ENCODE measurements around the gene CAPN10.
"Not testable (repeated sequence)": the region's sequence is repeated elsewhere in the genome, so short reads cannot be mapped to it uniquely, and the experiment has no call there.

Gene CAPN10, protein sequence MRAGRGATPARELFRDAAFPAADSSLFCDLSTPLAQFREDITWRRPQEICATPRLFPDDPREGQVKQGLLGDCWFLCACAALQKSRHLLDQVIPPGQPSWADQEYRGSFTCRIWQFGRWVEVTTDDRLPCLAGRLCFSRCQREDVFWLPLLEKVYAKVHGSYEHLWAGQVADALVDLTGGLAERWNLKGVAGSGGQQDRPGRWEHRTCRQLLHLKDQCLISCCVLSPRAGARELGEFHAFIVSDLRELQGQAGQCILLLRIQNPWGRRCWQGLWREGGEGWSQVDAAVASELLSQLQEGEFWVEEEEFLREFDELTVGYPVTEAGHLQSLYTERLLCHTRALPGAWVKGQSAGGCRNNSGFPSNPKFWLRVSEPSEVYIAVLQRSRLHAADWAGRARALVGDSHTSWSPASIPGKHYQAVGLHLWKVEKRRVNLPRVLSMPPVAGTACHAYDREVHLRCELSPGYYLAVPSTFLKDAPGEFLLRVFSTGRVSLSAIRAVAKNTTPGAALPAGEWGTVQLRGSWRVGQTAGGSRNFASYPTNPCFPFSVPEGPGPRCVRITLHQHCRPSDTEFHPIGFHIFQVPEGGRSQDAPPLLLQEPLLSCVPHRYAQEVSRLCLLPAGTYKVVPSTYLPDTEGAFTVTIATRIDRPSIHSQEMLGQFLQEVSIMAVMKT

DNA sequence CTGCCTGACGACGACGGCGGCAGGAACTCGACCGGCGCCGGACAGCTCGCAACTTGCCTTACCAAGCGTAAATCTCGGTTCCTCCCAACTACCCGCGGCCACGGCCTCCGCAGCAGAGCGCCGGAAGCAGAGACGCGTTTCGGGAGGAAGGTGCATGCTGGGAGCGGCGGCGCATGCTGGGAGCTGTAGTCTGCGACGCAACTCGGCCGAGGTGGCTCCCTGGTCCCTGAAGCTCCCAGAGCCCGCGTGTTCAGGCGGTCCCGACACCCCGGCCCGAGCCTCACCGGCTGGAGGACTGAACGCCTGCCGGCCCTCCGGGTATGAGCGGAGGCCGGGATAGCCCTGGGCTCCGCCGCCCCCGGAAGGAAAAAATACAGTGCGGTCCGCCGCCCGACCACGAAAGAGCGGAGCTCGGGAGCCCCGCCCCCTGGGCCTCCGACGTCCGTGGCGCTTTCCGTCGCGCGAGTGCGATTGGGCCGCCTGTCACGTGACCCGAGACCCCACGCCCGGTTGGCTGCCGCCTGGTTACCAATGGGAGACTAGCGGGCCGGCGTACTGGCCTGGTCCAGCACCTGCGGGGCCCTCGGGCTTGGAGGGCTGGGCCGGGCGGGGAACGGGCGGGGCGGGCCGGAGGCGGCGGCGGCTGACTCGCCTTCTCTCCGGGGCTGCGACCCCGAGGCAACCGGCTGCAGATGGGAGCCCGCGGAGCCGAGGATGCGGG lies at the start of gene CAPN10:
TSS of gene CAPN10 (plus strand) at position 537 of the 721 bp plus-strand sequence. CDS start at position 715, 178 bp downstream.
- peak; percentile 93 for DNase-seq (ENCODE audit: low read depth)

DNA sequence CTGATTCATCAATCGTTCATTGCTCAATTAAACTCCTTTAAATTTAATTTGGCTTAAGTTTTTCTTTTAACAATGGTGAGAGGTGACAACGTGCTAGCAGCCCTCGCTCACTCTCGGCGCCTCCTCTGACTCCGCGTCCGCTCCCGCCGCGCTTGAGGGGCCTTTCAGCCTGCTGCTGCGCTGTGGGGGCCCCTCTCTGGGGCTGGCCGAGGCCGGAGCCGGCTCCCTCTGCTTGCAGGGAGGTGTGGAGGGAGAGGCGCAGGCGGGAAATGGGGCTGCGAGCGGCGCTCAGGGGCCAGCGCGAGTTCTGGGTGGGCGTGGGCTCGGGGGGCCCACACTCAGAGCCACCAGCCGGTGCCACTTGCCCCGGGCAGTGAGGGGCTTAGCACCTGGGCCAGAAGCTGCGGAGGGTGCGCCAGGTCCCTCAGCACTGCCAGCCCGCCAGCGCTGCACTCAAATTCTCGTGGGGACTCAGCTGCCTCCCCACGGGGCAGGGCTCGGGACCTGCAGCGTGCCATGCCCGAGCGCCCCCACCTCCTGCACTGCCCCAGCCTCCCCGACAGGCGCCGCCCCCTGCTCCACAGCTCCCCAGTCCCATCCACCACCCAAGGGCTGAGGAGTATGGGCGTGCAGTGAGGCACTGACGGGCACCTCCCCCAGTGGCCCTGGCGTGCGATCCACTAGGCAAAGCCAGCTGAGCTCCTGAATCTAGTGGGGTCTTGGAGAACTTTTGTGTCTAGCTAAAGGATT lies 48.3 kb upstream of the CAPN10 start:
- no peak for DNase-seq (ENCODE audit: low read depth)

DNA sequence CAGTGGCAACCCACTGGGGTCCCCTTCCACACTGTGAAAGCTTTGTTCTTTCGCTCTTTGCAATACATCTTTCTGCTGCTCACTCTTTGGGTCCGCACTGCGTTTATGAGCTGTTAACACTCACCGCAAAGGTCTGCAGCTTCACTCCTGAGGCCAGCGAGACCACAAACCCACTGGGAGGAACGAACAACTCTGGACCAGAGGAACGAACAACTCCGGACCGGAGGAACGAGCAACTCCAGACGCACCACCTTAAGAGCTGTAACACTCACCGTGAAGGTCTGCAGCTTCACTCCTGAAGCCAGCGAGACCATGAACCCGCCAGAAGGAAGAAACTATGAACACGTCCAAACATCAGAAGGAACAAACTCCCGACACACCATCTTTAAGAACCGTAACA lies 47.4 kb upstream of the CAPN10 start:
- DNase-seq (ENCODE audit: low read depth), result not testable (repeated sequence)

GRCh38 chr2:240539906-240540305 lies 46.6 kb upstream of the CAPN10 start:
- DNase-seq (ENCODE audit: low read depth), result no peak

GRCh38 chr2:240551288-240551687 lies 35.2 kb upstream of the CAPN10 start:
- no peak for DNase-seq (ENCODE audit: low read depth)

DNA sequence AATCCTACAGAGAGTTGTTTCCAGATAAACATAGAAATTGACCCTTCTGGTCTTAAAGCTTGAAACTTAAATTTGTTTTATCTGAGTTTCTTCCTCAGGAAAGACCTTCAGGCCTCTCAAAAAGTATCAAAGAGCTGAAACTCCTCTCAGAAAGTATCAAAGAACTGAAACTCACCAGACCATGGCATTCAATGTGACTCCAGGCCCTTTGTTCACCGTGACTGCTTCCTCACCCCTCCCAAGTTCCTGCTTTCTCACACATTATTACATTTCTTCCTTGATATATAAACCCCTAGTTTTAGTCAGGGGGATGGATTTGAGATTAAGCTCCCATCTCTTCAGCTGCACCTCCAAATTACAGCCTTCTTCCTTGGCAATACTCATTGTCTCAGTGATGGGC lies 34.7 kb upstream of the CAPN10 start:
- DNase-seq (ENCODE audit: low read depth), result no peak

DNA sequence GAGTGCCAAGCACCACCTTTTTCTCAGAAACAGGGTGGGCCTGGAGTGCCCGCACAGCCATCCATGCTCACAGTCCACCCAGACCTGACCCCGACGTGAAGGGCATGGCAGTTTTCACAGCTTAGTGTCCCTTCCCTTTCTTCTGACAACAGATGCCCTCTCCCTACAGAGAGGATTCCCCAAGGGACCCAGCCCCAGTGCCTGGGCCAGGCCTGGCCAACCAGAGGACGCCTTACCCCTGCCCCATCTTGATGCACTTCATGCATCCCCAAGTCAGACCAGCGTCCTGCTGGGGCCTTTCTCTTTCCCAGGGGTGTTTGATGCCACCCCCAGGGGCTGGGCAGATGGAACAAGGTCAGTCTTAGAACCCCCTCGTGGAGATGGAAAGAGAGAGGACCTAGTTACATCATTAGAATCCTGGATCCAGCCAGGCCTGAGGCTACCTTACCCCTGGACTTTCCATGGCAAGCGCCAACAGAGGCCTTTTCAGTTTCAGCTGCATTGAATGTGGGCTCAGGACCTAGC lies 32.5 kb upstream of the CAPN10 start:
- DNase-seq (ENCODE audit: low read depth), result no peak

DNA sequence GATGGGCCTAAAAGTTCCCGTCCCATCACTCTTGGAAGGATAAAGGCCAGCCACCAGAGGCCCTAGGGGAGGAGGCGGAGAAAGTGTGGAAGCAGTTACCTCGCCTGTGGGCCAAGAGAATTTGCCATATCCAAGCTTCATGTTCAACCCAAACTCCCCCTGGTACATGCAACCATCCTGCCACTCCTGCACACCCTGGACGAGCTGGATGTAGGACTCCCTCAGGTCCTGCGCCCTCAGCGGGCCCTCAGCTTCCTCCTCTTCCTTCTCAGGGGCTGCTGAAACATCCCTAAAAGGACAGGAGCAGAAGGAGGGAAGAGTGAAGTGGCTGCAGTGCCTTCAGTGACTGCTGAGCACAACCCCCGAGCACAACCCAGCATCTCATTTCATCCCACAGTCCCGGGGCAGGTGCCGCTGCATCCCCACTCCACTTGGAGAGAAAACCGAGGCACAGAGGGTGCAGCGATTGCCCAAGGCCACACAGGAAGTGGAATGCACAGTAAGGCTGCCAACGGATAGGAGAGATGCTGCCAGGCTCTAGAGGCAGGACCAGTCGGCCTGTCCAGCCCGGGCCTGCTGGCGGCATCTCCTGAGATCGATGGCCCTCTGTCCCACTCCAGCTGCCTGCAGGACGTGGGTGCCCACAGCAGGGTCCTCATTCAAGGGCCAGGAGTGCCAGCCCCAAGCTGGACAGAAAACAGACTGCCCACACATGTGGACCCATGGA lies 31.6 kb upstream of the CAPN10 start:
- no peak for DNase-seq (ENCODE audit: low read depth)

DNA sequence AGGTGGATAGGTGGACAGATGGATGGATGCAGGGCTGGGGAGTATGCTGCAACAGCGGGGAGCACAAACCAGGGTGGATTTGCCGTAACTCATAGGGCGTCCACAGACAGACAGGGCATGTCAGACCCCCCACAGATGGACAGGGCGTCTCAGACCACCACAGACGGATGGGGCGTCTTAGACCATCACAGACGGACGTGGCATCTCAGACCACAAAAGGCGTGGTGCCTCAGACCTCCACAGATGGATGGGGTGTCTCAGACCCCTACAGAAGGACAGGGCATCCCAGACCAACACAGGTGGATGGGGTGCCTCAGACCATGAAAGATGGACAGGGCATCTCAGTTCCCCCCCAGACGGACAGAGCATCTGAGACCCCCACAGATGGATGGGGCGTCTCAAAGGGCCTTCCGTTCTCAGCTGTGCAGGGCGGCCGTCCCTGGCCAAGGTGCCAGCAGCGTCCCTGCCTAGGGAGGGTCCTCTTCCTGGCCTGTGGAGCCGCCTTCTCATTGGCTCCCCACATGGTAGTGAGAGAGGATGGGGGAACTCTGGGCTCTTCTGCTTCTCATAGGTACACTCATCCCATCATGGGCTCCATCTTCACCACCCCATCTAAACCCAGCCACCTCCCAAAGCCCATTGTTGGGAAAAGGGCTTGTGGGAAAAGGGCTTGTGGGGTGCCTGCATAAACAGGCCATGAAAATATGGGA lies 30.8 kb upstream of the CAPN10 start:
- DNase-seq (ENCODE audit: low read depth), result no peak

- peak; percentile 38 for DNase-seq (ENCODE audit: low read depth)
Observed at GRCh38 chr2:240556553-240557100, 29.9 kb upstream of the CAPN10 start.

DNA sequence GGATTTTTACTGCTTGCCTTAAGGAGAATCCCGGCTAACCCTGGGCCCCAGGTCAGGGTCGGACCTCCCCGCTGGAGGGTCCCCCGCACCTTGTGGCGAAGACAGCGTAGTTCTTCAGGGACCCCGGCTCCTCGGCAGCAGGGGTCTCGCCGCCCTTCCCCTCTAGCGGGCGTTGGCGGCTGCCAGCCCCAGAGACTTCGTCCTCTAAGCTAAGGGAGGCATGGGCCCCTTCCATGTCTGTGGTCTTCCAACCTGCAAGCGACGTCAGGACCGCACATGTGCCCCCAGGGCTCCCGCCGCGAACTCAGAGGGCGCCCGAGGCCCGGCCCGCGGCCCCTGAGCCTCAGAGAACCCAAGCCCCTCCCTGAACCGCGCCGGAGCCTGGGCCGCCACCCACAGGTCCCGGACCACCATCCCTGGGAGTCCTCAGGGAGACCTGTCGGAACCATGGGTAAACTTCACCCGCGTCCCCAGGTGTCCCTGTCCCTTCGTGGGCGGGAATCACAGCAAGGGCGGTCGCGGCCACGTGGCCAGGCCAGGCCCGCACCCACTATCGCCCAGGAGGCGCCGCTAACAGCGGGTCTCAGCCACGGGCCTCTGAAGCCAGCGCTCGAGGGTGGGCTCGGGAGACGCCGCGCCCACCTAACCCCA lies 29.3 kb upstream of the CAPN10 start:
- no peak for DNase-seq (ENCODE audit: low read depth)

DNA sequence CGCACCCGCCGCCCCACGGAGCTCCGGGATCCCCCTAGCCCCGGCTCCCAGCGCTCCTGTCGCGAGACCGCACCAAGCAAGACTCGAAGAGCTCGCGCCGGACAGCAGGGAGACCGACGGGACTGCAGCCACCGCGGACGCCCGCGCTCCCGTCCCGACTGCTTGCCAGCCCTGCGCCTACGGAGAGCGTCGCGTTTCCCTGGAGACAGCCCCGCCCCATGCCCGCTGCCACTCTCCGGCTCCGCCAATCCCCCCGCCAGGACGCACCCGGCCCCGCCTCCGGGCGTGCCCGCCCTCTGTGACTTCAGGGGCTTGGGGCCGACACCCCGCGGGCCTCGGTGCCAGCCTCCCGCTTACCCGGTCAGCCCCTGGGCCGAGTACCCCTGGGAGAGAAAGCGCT lies 28.7 kb upstream of the CAPN10 start, which contains the start of gene ANKMY1:
TSS of gene ANKMY1 (minus strand) at position 181 of the 400 bp plus-strand sequence. CDS start 653 bp downstream, outside the sequence.
- DNase-seq (ENCODE audit: low read depth), result peak; percentile 75

DNA sequence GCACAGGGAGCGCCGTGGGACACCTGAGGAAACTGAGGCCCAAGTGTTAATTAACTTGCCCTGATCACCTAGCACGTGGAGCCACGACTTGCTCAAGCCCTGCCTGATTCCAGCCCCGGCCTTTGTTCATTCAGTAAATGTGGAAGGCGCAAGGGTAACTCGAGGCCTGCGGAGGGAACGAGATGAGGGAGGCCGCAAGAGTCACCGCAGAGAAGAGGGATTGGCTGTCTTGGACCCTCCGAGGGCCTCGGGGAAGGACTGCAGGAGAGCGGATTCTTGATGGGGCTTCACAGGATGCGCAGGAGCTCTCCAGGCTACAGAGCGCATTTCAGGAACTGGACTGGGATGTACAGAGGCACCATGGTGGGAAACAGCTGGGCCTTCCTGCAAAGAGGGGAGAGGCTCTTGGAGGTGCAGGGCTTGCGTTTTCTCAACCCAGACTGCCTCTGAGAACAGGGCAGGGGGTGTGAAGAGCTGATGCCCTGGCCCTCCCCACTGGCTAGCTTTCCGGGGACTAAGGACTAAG lies 28.2 kb upstream of the CAPN10 start:
- no peak for DNase-seq (ENCODE audit: low read depth)

DNA sequence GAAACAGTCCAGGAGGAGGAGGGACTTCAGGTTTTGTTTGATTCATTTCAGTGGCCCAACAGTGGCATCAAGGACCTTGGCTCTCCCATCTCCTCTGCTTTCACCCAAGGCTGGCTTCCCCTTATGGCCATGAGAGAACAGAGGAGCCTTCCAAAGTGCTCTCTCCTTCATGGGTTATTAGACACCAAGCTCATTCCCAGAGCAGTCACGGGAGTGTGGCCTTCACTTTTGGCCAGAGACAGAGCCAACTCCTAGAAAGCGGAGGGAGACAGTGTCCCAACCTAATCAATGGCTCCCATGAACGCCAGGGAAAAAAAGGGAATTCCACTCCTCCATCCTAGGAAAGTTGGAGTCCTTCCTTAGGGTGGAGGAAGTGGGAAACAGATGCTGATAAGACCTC lies 27.2 kb upstream of the CAPN10 start:
- DNase-seq (ENCODE audit: low read depth), result no peak

GRCh38 chr2:240560084-240560479 lies 26.5 kb upstream of the CAPN10 start, which contains the start of gene DUSP28:
Gene DUSP28, plus strand, starts transcription at chr2:240560357. Its CDS starts 328 bp downstream, at chr2:240560685.
- DNase-seq (ENCODE audit: low read depth), result peak; percentile 87

DNA sequence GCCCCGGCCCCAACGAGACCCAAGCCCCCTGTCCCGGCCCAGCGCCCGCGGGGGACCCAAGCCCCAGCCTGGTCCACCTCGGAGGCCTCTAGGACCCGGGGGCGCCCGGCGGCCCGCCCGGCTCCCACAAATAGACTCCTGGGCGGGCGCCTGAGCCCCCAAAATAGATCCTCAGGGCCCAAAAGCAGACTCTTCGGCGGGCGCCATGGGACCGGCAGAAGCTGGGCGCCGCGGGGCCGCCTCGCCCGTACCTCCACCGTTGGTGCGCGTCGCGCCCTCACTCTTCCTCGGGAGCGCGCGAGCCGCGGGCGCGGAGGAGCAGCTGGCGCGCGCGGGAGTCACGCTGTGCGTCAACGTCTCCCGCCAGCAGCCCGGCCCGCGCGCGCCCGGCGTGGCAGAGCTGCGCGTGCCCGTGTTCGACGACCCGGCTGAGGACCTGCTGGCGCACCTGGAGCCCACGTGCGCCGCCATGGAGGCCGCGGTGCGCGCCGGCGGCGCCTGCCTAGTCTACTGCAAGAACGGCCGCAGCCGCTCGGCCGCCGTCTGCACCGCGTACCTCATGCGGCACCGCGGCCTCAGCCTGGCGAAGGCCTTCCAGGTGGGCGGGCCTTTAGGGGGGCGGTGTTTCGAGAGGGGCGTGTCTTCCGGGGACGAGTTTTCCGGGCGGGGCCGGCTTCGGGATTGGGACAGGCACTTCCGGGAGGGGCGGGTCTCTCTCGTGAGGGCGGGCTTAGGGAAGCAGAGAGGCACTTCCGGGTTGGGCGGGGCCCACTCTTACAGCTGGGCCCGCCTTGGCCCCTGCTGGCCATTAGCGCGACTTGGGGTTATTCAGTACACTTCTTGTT lies 25.8 kb upstream of the CAPN10 start:
- DNase-seq (ENCODE audit: low read depth), result peak; percentile 98

DNA sequence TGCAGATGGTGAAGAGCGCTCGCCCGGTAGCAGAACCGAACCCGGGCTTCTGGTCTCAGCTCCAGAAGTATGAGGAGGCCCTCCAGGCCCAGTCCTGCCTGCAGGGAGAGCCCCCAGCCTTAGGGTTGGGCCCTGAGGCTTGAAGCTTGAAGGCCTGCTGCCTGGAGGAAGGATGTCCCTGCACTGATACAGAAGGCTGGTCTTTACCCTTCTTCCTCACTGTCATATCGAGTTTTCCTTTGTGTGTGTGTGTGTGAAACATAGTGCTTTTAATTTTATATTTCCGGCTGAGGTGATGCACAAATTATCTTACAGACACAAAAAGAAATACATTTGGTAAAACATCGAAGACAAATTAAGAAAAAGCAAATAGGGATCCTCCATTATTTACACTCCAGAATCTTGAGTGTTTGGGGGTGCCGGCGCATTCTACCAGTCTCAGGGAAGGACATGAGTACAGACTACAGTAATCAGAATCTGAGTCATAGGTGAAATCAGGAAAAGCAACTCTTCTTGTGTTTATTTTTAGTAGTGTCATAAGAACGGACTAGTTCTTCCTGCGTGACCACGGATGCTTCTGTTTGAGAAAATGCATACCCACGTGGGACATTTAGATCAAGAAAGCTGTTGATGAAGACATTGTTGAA lies 25.1 kb upstream of the CAPN10 start:
- peak; percentile 78 for DNase-seq (ENCODE audit: low read depth)

DNA sequence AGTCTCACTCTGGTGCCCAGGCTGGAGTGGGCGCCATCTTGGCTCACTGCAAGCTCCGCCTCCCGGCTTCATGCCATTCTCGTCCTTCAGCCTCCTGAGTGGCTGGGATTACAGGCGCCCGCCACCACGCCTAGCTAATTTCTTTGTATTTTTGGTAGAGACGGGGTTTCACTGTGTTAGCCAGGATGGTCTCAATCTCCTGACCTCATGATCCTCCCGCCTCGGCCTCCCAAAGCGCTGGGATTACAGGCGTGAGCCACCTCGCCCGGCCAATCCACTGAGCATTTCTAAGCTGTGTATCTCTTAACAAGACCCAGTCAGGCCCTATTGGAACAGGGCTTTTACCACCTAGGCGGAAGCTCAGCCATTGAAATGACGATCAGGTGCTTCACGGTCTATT lies 23.3 kb upstream of the CAPN10 start:
- not testable (repeated sequence) for DNase-seq (ENCODE audit: low read depth)
